K562 (cell line): ENCODE data around the gene ODF2. TPM values are rescaled to one million over a fixed set of nuclear protein-coding genes. Genes with fewer than 3 reads are reported as not detected.
A peak's percentile ranks its signal among the peaks of the same experiment; 100 is the strongest.

ENCODE experiments used
- ARID2 ChIP-seq: fragments of 450-650 bp; IDR thresholded peaks from 2 replicates; pipeline ENCODE4 v1.6.1; 2017; ENCODE audit warnings: antibody characterized with exemption, mild to moderate bottlenecking
- GTF2A2 ChIP-seq: IDR thresholded peaks from 2 replicates; pipeline ENCODE4 v1.6.1; 2016; ENCODE audit warnings: mild to moderate bottlenecking, missing genetic modification characterization, missing compliant biosample characterization
- HOXB6 ChIP-seq: fragments of 250-450 bp; sonication (Bioruptor Pico); IDR thresholded peaks from 2 replicates; pipeline ENCODE4 v1.5.1; 2022; ENCODE audit warnings: mild to moderate bottlenecking, borderline replicate concordance
- REST ChIP-seq, 2 experiments: fragments of 450-650 bp; formaldehyde crosslinking in 1 of 2; IDR thresholded peaks; 2 replicates each; pipeline versions ENCODE4 v1.4.0 to v1.6.1; 2014 to 2020; ENCODE audit warnings: mild to moderate bottlenecking in 2 of 2, borderline replicate concordance in 1 of 2, low read depth in 1 of 2
- SMC3 ChIP-seq: conservative IDR thresholded peaks from 2 replicates; pipeline ENCODE4 v1.6.1; 2011; ENCODE audit warnings: low read depth, low read length, improper control_type of control experiment; ENCODE audit not compliant: insufficient read depth
- ZBTB40 ChIP-seq, 2 experiments: fragments of 450-650 bp in 1 of 2; sonication (generic) in 1 of 2; formaldehyde crosslinking in 1 of 2; IDR thresholded peaks; 2 replicates each; pipeline versions ENCODE4 v1.7.1 to v1.9.0; 2016 to 2022; ENCODE audit warnings: inconsistent platforms in 1 of 2, mild to moderate bottlenecking in 1 of 2, missing genetic modification reagents in 1 of 2
- ZNF280A ChIP-seq: fragments of 450-650 bp; IDR thresholded peaks from 2 replicates; pipeline ENCODE4 v1.6.1; 2018; ENCODE audit warnings: mild to moderate bottlenecking, low read depth; ENCODE audit not compliant: partially characterized antibody
- polyA plus RNA-seq, 8 experiments: library from polyadenylated mRNA; depleted of rRNA in 4 of 8; stranded (reverse) in 5 of 8; unstranded in 3 of 8; fragments of >200 nt; fragmentation: Nextera tagmentation in 2 of 8; fragmentation: Illumina TruSeq in 1 of 8; extraction: Ambion mirVana in 2 of 8; extraction: Trizol in 1 of 8; gene quantifications; 2 replicates each; pipeline versions ENCODE4 v1.2.1 to v1.2.3, GENCODE V29; 2011 to 2014; ENCODE audit warnings: inconsistent platforms in 1 of 8, missing spikeins in 1 of 8
- total RNA-seq, 7 experiments: library from RNA; depleted of rRNA in 6 of 7; stranded (reverse); fragments of >200 nt in 6 of 7; fragmentation: Illumina TruSeq in 2 of 7; extraction: Trizol in 2 of 7; gene quantifications; 2 replicates each; pipeline versions ENCODE4 v1.2.1 to v1.2.3, GENCODE V29; 2011 to 2021; ENCODE audit warnings: low replicate concordance in 1 of 7

Gene ODF2
- total and polyA plus RNA-seq, 9 of the 15 experiments (the other 6 are each of a cell fraction or from before 2014, with no cell fraction given) = 16.5 to 83.2 (median 69.7) TPM

- TF ChIP-seq ZBTB40 (IDR thresholded peaks at IDR 0.05) (no peak), ZBTB40 (CRISPR knock-in tag; IDR thresholded peaks at IDR 0.05) (no peak), ZNF280A (no peak), REST (IDR thresholded peaks at IDR 0.05; ENCODE audit: borderline replicate concordance) (peak; percentile 88), REST (CRISPR knock-in tag; IDR thresholded peaks at IDR 0.05; ENCODE audit: low read depth) (no peak), ARID2 (peak; percentile 61; the same call in 1 of the 2 replicates), HOXB6 (no peak), SMC3 (peak; percentile 83), GTF2A2 (tag) (no peak)
Observed at GRCh38 chr9:128412120-128412790, 43.6 kb upstream of the ODF2 start (continued).
